ENCODE measurements around the gene PCDHGA10.

- TF ChIP-seq LARP7 (IDR thresholded peaks at IDR 0.05) (no peak), BHLHE40 (IDR thresholded peaks at IDR 0.05; ENCODE audit: low read length) (no peak), BACH1 (tag; IDR thresholded peaks at IDR 0.05) (no peak), HMG20A (CRISPR knock-in tag; conservative IDR thresholded peaks at IDR 0.05) (no peak)
These were observed 8.2 kb downstream of the PCDHGA10 start, which contains the start of gene PCDHGA11 for GRCh38 chr5:141420855-141421488.
